Endothelial cell of umbilical vein (primary cell): ENCODE data around the gene GPRC6A. TPM values are rescaled to one million over a fixed set of nuclear protein-coding genes. Genes with fewer than 3 reads are reported as not detected.

Experiments used
- BruUV-seq: library from RNA; stranded (reverse); fragments of 400-500 nt; replicated peaks from 2 replicates; lab custom pipeline; 2021; lab: Mats Ljungman, UMichigan
- CTCF ChIA-PET: fragments of 300-600, 350-600 bp; sonication (Branson Sonifier 250); formaldehyde crosslinking; loops from one replicate; lab custom pipeline; 2021; ENCODE audit warnings: antibody characterized with exemption, inconsistent platforms; lab: Charles Lee
- POLR2A ChIA-PET: fragments of 300-600, 350-600 bp; sonication (Branson Sonifier 250); formaldehyde crosslinking; loops from one replicate; lab custom pipeline; 2021; ENCODE audit warnings: antibody characterized with exemption, inconsistent platforms; lab: Charles Lee
- DNase-seq: peaks from one replicate; pipeline ENCODE4 v3.0.0-alpha.2; 2011; ENCODE audit warnings: low read depth, low spot score
- FAIRE-seq: peaks from 2 replicates; lab custom pipeline; 2011; peaks lifted over from hg19 to GRCh38; lab: Jason Lieb, UNC
- H2AFZ ChIP-seq: 2 replicates; pipeline ENCODE4 v1.6.0; 2012; ENCODE audit warnings: low read depth, low read length, control low read depth, inconsistent platforms
- H3K27ac ChIP-seq: 2 replicates; pipeline ENCODE4 v1.5.1; 2011; ENCODE audit warnings: low read depth, mild to moderate bottlenecking, control low read depth, low read length, moderate library complexity; ENCODE audit not compliant: insufficient read depth
- H3K27me3 ChIP-seq, 2 experiments: 2 replicates each; pipeline versions ENCODE4 v1.6.0 to v1.6.1; 2011; ENCODE audit warnings: low read length in 2 of 2, mixed read lengths in 1 of 2; ENCODE audit not compliant: control insufficient read depth in 2 of 2, insufficient read depth in 2 of 2
- H3K36me3 ChIP-seq, 2 experiments: 2 replicates in 1 of 2; 3 replicates in 1 of 2; pipeline ENCODE4 v1.5.1; 2011; ENCODE audit warnings: low read length in 2 of 2, mild to moderate bottlenecking in 1 of 2, moderate library complexity in 1 of 2; ENCODE audit not compliant: control insufficient read depth in 2 of 2, insufficient read depth in 2 of 2; ENCODE audit errors: extremely low read depth in 1 of 2
- H3K4me1 ChIP-seq: 3 replicates; pipeline ENCODE4 v1.5.1; 2011; ENCODE audit warnings: mild to moderate bottlenecking, low read length; ENCODE audit not compliant: control insufficient read depth, insufficient read depth; ENCODE audit errors: extremely low read depth
- H3K4me2 ChIP-seq: 2 replicates; pipeline ENCODE4 v1.6.1; 2011; ENCODE audit warnings: low read length, control low read depth, mixed read lengths; ENCODE audit not compliant: insufficient read depth
- H3K4me3 ChIP-seq, 3 experiments: fragments of 200-600 bp in 1 of 3; sonication (generic), shearing (Covaris generic) in 1 of 3; replicated peaks in 1 of 3; 2 replicates each; pipeline ENCODE4 v1.5.1; 2011 to 2016; ENCODE audit warnings: control low read depth in 3 of 3, low read length in 3 of 3, mild to moderate bottlenecking in 2 of 3, inconsistent platforms in 1 of 3, low read depth in 1 of 3, moderate library complexity in 1 of 3; ENCODE audit not compliant: insufficient read depth in 1 of 3
- H3K79me2 ChIP-seq: 2 replicates; pipeline ENCODE4 v1.6.0; 2012; ENCODE audit warnings: low read length, inconsistent platforms; ENCODE audit not compliant: control insufficient read depth, insufficient read depth
- H3K9ac ChIP-seq: replicated peaks from 2 replicates; pipeline ENCODE3; 2011; ENCODE audit warnings: low read length, control low read depth; ENCODE audit not compliant: insufficient read depth; ENCODE audit errors: extremely low read depth
- H3K9me1 ChIP-seq: replicated peaks from 3 replicates; pipeline ENCODE4 v1.6.0; 2011; ENCODE audit warnings: mild to moderate bottlenecking, low read length; ENCODE audit not compliant: control insufficient read depth, insufficient read depth; ENCODE audit errors: extremely low read depth
- H3K9me3 ChIP-seq: replicated peaks from 2 replicates; pipeline ENCODE4 v1.5.1; 2012; ENCODE audit warnings: low read length, inconsistent platforms; ENCODE audit not compliant: control insufficient read depth, insufficient read depth
- H4K20me1 ChIP-seq: replicated peaks from 2 replicates; pipeline ENCODE3; 2011; ENCODE audit warnings: mild to moderate bottlenecking, low read length; ENCODE audit not compliant: control insufficient read depth, insufficient read depth; ENCODE audit errors: extremely low read depth
- CTCF ChIP-seq, 2 donors: IDR thresholded peaks; 1 replicate in 1 of 2; 2 replicates in 1 of 2; pipeline ENCODE4 v1.5.1; 2011; ENCODE audit warnings: low read length in 2 of 2, mild to moderate bottlenecking in 2 of 2, moderate library complexity in 2 of 2, control low read depth in 1 of 2, inconsistent platforms in 1 of 2, low read depth in 1 of 2; ENCODE audit not compliant: insufficient read depth in 1 of 2; ENCODE audit errors: extremely low read depth in 1 of 2
- EZH2 ChIP-seq: IDR thresholded peaks from 2 replicates; pipeline ENCODE4 v1.6.1; 2012; ENCODE audit warnings: borderline replicate concordance, low read depth, mild to moderate bottlenecking, moderate library complexity, low read length, inconsistent platforms; ENCODE audit not compliant: severe bottlenecking
- FOS ChIP-seq: IDR thresholded peaks from 2 replicates; pipeline ENCODE4 v1.6.1; 2011; ENCODE audit warnings: mild to moderate bottlenecking, low read length, moderate library complexity, borderline replicate concordance; ENCODE audit not compliant: insufficient read depth
- GATA2 ChIP-seq: IDR thresholded peaks from 2 replicates; pipeline ENCODE4 v1.7.0; 2011; ENCODE audit warnings: low read depth, mild to moderate bottlenecking, moderate library complexity, mixed read lengths, low read length; ENCODE audit not compliant: insufficient read length, insufficient read depth
- JUN ChIP-seq: IDR thresholded peaks from 2 replicates; pipeline ENCODE4 v1.6.1; 2011; ENCODE audit warnings: borderline replicate concordance, low read depth; ENCODE audit not compliant: insufficient read length, insufficient read depth
- MYC ChIP-seq: IDR thresholded peaks from one replicate; pipeline ENCODE4 v1.6.1; 2011; ENCODE audit warnings: mild to moderate bottlenecking, low read depth, low read length
- POLR2A ChIP-seq: IDR thresholded peaks from 2 replicates; pipeline ENCODE4 v1.6.1; 2012; ENCODE audit warnings: low read depth, mild to moderate bottlenecking, control low read depth, low read length
- POLR2AphosphoS5 ChIP-seq: IDR thresholded peaks from 2 replicates; pipeline ENCODE4 v1.6.1; 2012; ENCODE audit warnings: low read depth, mild to moderate bottlenecking, control low read depth, low read length, moderate library complexity; ENCODE audit not compliant: insufficient read depth
- dilution Hi-C: fragments of 300-500 bp; cut with MboI; formaldehyde crosslinking; loops from one replicate; pipeline ENCODE4 v1.15.0; 2019; ENCODE audit warnings: low sequenced_read_pairs; ENCODE audit not compliant: extremely low pct_ligation_motif_present
- intact Hi-C: fragments of 100-400 bp; cut with micrococcal nuclease; formaldehyde crosslinking; loops from one replicate; pipeline ENCODE4 v1.10.0; 2022
- polyA plus RNA-seq, 4 experiments: library from polyadenylated mRNA; depleted of rRNA in 3 of 4; stranded (reverse) in 3 of 4; unstranded in 1 of 4; fragments of >200 nt; gene quantifications; 2 replicates each; pipeline versions ENCODE4 v1.2.1 to v1.2.3, GENCODE V29; 2011 to 2012; ENCODE audit warnings: missing spikeins in 1 of 4
- total RNA-seq: library from RNA; stranded (reverse); gene quantifications from 2 replicates; pipeline ENCODE4 v1.2.3, GENCODE V29; 2021
- TF ChIP-seq, protein P1 (sequence below): IDR thresholded peaks from 2 replicates; pipeline ENCODE4 v1.6.1; 2011; ENCODE audit not compliant: insufficient read depth, insufficient read length

The GPRC6A gene
- total and polyA plus RNA-seq, 2 donors (not counting 3 experiments of a cell fraction or from before 2014, with no cell fraction given) = not detected

- no peak overlapping the region for H3K9ac ChIP-seq
- H3K4me1 ChIP-seq = no peaks in the 10 kb centered on the region
- H4K20me1 ChIP-seq = no peaks in the 10 kb centered on the region
- H3K36me3 ChIP-seq = no peaks in the 10 kb centered on the region
- no peaks in the 10 kb centered on the region for H3K79me2 ChIP-seq
- DNase-seq (no peak), FAIRE-seq (no peak)
- dilution Hi-C loops (no loop called here), intact Hi-C loops (no loop called here)
- H3K4me2 ChIP-seq = no peak overlapping the region
- no peaks in the 10 kb centered on the region for H3K9me3 ChIP-seq
- no peaks in the 10 kb centered on the region for H3K9me1 ChIP-seq
- no peak overlapping the region for H3K27ac ChIP-seq
- H2AFZ ChIP-seq = no peak overlapping the region
- peaks cover 25 to 33% of the 10 kb centered on the region in 2 experiments for H3K27me3 ChIP-seq
- BruUV-seq = no TSS peak
- ChIA-PET CTCF (no interaction called here), POLR2A (no interaction called here)
- H3K4me3 ChIP-seq = no peak overlapping the region
- TF ChIP-seq MYC (no peak), EZH2 (no peak), JUN (no peak), POLR2A (no peak), FOS (no peak), CTCF (IDR thresholded peaks at IDR 0.05; ENCODE audit: extremely low read depth in 1 of 2, insufficient read depth in 1 of 2, low read depth in 1 of 2, low read length in 2 of 2) (no peak), POLR2AphosphoS5 (no peak), GATA2 (no peak)
- TF ChIP-seq, protein P1, sequence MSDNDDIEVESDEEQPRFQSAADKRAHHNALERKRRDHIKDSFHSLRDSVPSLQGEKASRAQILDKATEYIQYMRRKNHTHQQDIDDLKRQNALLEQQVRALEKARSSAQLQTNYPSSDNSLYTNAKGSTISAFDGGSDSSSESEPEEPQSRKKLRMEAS = no peak
These were observed 43.9 kb upstream of the GPRC6A start for GRCh38 chr6:116872771-116873170.
